Vagina (tissue), 2 donors: Measurements from ENCODE around the gene ZNF281. TPM values are rescaled to one million over a fixed set of nuclear protein-coding genes. Genes with fewer than 3 reads are reported as not detected.
"Not testable (repeated sequence)": the region's sequence is repeated elsewhere in the genome, so short reads cannot be mapped to it uniquely, and the experiment has no call there.

ENCODE experiments used
- DNase-seq, 2 donors: peaks; one replicate each; pipeline ENCODE4 v3.0.0-alpha.2; 2017; ENCODE audit errors: extremely low spot score in 2 of 2
- H3K27ac ChIP-seq: fragments of 200-600 bp; sonication (generic); one replicate; pipeline ENCODE4 v1.5.1; 2019
- H3K27me3 ChIP-seq: fragments of 200-600 bp; sonication (generic); one replicate; pipeline ENCODE4 v1.5.1; 2019
- H3K36me3 ChIP-seq, 2 donors: fragments of 200-600 bp; sonication (generic); one replicate each; pipeline ENCODE4 v1.5.1; 2017 to 2019
- H3K4me1 ChIP-seq: fragments of 200-600 bp; sonication (generic); one replicate; pipeline ENCODE4 v1.5.1; 2019
- H3K4me3 ChIP-seq, 2 donors: fragments of 200-600 bp; sonication (generic); 1 replicate in 1 of 2; 2 replicates in 1 of 2; pipeline ENCODE4 v1.5.1; 2016 to 2019
- H3K9me3 ChIP-seq: fragments of 200-600 bp; sonication (generic); one replicate; pipeline ENCODE4 v1.5.1; 2019
- CTCF ChIP-seq, 3 experiments: fragments of 450-650 bp in 2 of 3; fragments of 200-600 bp in 1 of 3; sonication (generic) in 1 of 3; IDR thresholded peaks; one replicate each; pipeline ENCODE4 v1.5.1; 2017 to 2019; ENCODE audit warnings: antibody characterized with exemption in 3 of 3, mild to moderate bottlenecking in 2 of 3, moderate library complexity in 2 of 3
- POLR2A ChIP-seq, 2 donors: fragments of 450-650 bp; IDR thresholded peaks; one replicate each; pipeline ENCODE4 v1.6.1; 2017; ENCODE audit warnings: antibody characterized with exemption in 2 of 2, mild to moderate bottlenecking in 2 of 2, moderate library complexity in 2 of 2
- POLR2AphosphoS5 ChIP-seq, 2 donors: sonication (generic); formaldehyde crosslinking; IDR thresholded peaks; one replicate each; pipeline ENCODE4 v1.9.0; 2017; ENCODE audit warnings: antibody characterized with exemption in 2 of 2, mild to moderate bottlenecking in 2 of 2, low read depth in 1 of 2; ENCODE audit not compliant: insufficient read depth in 1 of 2
- intact Hi-C: fragments of 100-400 bp; cut with DNase I; formaldehyde crosslinking; loops from one replicate; pipeline ENCODE4 v1.15.1; 2023
- total RNA-seq: library from RNA; depleted of rRNA; stranded (reverse); fragments of >200 nt; gene quantifications from one replicate; pipeline ENCODE4 v1.2.3, GENCODE V29; 2016

Gene ZNF281
- total RNA-seq, 1 donor from 2014 or later, result 8.8 TPM

- DNase-seq, result no peak
- TF ChIP-seq POLR2AphosphoS5 (IDR thresholded peaks at IDR 0.05; ENCODE audit: insufficient read depth in 1 of 2, low read depth in 1 of 2) (no peak), CTCF (IDR thresholded peaks at IDR 0.05) (no peak), POLR2A (IDR thresholded peaks at IDR 0.05) (no peak)
- H3K4me1 ChIP-seq, result no peaks in the 10 kb centered on the region
- H3K27ac ChIP-seq, result no peak overlapping the region
- no peak overlapping the region for H3K4me3 ChIP-seq
- no peaks in the 10 kb centered on the region for H3K27me3 ChIP-seq
- intact Hi-C loops, result no loop called here
- H3K9me3 ChIP-seq, result no peaks in the 10 kb centered on the region
- no peaks in the 10 kb centered on the region for H3K36me3 ChIP-seq
Observed at GRCh38 chr1:200422211-200422610, 12.4 kb upstream of the ZNF281 start.

GRCh38 chr1:200415789-200416593, 6.2 kb upstream of the ZNF281 start:
- Histone ChIP-seq H3K9me3 (no peaks in the 10 kb centered on the region), H3K4me3 (no peak overlapping the region), H3K36me3 (no peaks in the 10 kb centered on the region), H3K27ac (peak overlapping the region; percentile 28), H3K27me3 (no peaks in the 10 kb centered on the region), H3K4me1 (peaks cover 10% of the 10 kb centered on the region)
- DNase-seq, result no peak
- intact Hi-C loops, result no loop called here
- TF ChIP-seq CTCF (IDR thresholded peaks at IDR 0.05) (no peak), POLR2AphosphoS5 (IDR thresholded peaks at IDR 0.05; ENCODE audit: insufficient read depth in 1 of 2, low read depth in 1 of 2) (peak in 1 of 2 donors; percentile 87), POLR2A (IDR thresholded peaks at IDR 0.05) (no peak)

GRCh38 chr1:200415227-200415626, 5.4 kb upstream of the ZNF281 start:
- H3K9me3 ChIP-seq, result no peaks in the 10 kb centered on the region
- H3K36me3 ChIP-seq, result no peaks in the 10 kb centered on the region
- intact Hi-C loops, result no loop called here
- H3K4me3 ChIP-seq, result no peak overlapping the region
- no peak for TF ChIP-seq CTCF (IDR thresholded peaks at IDR 0.05)
- TF ChIP-seq POLR2AphosphoS5 (IDR thresholded peaks at IDR 0.05; ENCODE audit: insufficient read depth in 1 of 2, low read depth in 1 of 2), result no peak
- TF ChIP-seq POLR2A (IDR thresholded peaks at IDR 0.05), result no peak
- H3K4me1 ChIP-seq, result peaks cover 10% of the 10 kb centered on the region
- no peak for DNase-seq
- no peak overlapping the region for H3K27ac ChIP-seq
- no peaks in the 10 kb centered on the region for H3K27me3 ChIP-seq

- Histone ChIP-seq H3K27me3 (no peaks in the 10 kb centered on the region), H3K4me1 (peaks cover 10% of the 10 kb centered on the region), H3K27ac (no peak overlapping the region), H3K9me3 (no peaks in the 10 kb centered on the region), H3K4me3 (no peak overlapping the region), H3K36me3 (no peaks in the 10 kb centered on the region)
- DNase-seq, result no peak
- intact Hi-C loops, result no loop called here
- TF ChIP-seq CTCF (IDR thresholded peaks at IDR 0.05) (no peak), POLR2A (IDR thresholded peaks at IDR 0.05) (no peak), POLR2AphosphoS5 (IDR thresholded peaks at IDR 0.05; ENCODE audit: insufficient read depth in 1 of 2, low read depth in 1 of 2) (no peak)
Observed at GRCh38 chr1:200414657-200415056, 4.8 kb upstream of the ZNF281 start.

GRCh38 chr1:200413766-200414165, 3.9 kb upstream of the ZNF281 start:
- H3K27me3 ChIP-seq, H3K9me3 ChIP-seq, H3K36me3 ChIP-seq, H3K27ac ChIP-seq, intact Hi-C loops, DNase-seq, H3K4me3 ChIP-seq: not testable (repeated sequence)
- H3K4me1 ChIP-seq, result peaks cover 15% of the 10 kb centered on the region
